T-helper 17 cell (primary cell): ENCODE data around the gene FAM236C. TPM values are rescaled to one million over a fixed set of nuclear protein-coding genes. Genes with fewer than 3 reads are reported as not detected.

Source experiments
- total RNA-seq, 4 donors: library from RNA in 2 of 4; stranded (reverse) in 2 of 4; gene quantifications; one replicate each; pipeline ENCODE4 v1.2.3 and lab custom pipeline; 2022 to 2026

FAM236C gene
- total RNA-seq, 2 donors from 2014 or later, result not detected

Other genes starting within 250 kb of the FAM236C start
- gene PHKA1, start 198.3 kb upstream of the FAM236C start, total RNA-seq, result under 1 TPM; 0.29 to 0.32 TPM
- gene DMRTC1B, start 135.7 kb upstream of the FAM236C start, total RNA-seq, result under 1 TPM; 0.65 to 0.86 TPM
- not detected for gene FAM236B, start 130.0 kb upstream of the FAM236C start, total RNA-seq
- gene FAM236D, start 104.4 kb upstream of the FAM236C start, total RNA-seq, result not detected
- gene FAM236A, start 25.6 kb downstream of the FAM236C start, total RNA-seq, result not detected
- 1 to 10 TPM in 1 of 2 donors, not detected in 1; 1.8 TPM for gene DMRTC1, start 31.2 kb downstream of the FAM236C start, total RNA-seq
- not detected for gene PABPC1L2B, start 90.3 kb downstream of the FAM236C start, total RNA-seq
- gene PABPC1L2A, start 166.9 kb downstream of the FAM236C start, total RNA-seq, result not detected